Right lobe of liver (tissue), 4 donors: ENCODE measurements around the gene ADGRL3.

ENCODE experiments used
- CTCF ChIP-seq, 4 donors: fragments of 200-600 bp in 3 of 4; fragments of 450-650 bp in 1 of 4; IDR thresholded peaks; one replicate each; pipeline versions ENCODE4 v1.5.1 to v1.8.0; 2016 to 2022; ENCODE audit warnings: antibody characterized with exemption in 4 of 4, mild to moderate bottlenecking in 2 of 4
- POLR2A ChIP-seq: fragments of 450-650 bp; IDR thresholded peaks from one replicate; pipeline ENCODE4 v1.6.1; 2017; ENCODE audit warnings: antibody characterized with exemption, mild to moderate bottlenecking
- donor health status: DM: no; HTN: no; CAD: no.
- donor health status: DM: no; HTN: no; CAD: no.
- donor health status: DM: no; HTN: yes; CAD: no.

- TF ChIP-seq POLR2A (no peak), CTCF (IDR thresholded peaks at IDR 0.05) (no peak)
Observed at GRCh38 chr4:61447918-61448317, 247.8 kb downstream of the ADGRL3 start.
